NCI-H1417 (cell line): ENCODE measurements around the gene TSEN54.

Source experiments
- DNase-seq, 3 experiments: peaks; one replicate each; lab custom pipeline; 2025; lab: John Stamatoyannopoulos, UW

Gene TSEN54

GRCh38 chr17:75565618-75566017, 49.3 kb downstream of the TSEN54 start:
- DNase-seq: no peak

- no peak for DNase-seq
These were observed 50.1 kb downstream of the TSEN54 start for GRCh38 chr17:75566416-75566815.

- DNase-seq: no peak
These were observed 50.5 kb downstream of the TSEN54 start for GRCh38 chr17:75566834-75567233.

DNA sequence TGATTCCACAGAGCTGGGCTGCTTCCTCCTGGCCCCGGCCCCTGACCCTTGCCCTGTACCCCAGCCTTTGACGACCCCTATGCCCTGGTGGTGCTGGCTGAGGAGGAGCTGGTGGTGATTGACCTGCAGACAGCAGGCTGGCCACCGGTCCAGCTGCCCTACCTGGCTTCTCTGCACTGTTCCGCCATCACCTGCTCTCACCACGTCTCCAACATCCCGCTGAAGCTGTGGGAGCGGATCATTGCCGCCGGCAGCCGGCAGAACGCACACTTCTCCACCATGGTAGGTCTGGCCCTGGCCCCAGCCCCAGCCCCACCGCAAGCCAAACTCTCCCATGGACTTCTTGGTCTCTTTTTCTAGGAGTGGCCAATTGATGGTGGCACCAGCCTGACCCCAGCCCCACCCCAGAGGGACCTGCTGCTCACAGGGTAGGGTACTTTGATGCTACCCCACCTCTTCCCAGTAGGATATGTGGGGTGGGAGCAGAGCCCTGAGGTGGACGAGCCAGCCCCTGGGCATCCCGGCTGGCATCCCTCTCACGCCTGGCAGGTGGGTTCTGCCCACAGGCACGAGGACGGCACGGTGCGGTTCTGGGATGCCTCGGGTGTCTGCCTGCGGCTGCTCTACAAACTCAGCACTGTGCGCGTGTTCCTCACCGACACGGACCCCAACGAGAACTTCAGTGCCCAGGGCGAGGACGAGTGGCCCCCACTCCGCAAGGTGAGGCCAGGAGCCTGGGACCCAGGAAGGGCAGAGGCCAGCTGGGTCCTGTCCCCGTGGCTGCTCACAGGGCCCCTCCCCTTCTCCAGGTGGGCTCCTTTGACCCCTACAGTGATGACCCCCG, 52.3 kb downstream of the TSEN54 start:
- DNase-seq: no peak

DNA sequence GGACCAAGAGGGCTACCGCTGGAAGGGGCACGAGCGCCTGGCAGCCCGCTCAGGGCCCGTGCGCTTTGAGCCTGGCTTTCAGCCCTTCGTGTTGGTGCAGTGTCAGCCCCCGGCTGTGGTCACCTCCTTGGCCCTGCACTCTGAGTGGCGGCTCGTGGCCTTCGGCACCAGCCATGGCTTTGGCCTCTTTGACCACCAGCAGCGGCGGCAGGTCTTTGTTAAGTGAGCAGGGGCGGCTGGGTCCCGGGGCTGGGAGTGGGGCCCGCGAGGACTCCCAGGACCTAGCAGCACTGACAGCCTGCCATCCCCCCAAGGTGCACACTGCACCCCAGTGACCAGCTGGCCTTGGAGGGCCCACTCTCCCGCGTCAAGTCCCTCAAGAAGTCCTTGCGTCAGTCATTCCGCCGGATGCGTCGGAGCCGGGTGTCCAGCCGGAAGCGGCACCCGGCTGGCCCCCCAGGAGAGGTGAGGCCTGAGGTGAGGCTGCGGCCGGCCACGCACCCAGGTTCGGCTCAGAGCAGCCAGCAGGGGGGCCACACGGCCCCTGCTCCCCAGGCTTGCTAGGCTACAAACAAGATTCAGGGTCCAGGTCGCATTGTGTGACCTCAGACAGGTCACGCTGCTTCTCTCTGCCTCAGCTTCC, 53.8 kb downstream of the TSEN54 start:
- no peak for DNase-seq

GRCh38 chr17:75570772-75571171, 54.4 kb downstream of the TSEN54 start:
- no peak for DNase-seq

- DNase-seq: no peak
These were observed 55.0 kb downstream of the TSEN54 start for GRCh38 chr17:75571197-75571884.

GRCh38 chr17:75571885-75572215, 55.5 kb downstream of the TSEN54 start:
- DNase-seq: no peak

DNA sequence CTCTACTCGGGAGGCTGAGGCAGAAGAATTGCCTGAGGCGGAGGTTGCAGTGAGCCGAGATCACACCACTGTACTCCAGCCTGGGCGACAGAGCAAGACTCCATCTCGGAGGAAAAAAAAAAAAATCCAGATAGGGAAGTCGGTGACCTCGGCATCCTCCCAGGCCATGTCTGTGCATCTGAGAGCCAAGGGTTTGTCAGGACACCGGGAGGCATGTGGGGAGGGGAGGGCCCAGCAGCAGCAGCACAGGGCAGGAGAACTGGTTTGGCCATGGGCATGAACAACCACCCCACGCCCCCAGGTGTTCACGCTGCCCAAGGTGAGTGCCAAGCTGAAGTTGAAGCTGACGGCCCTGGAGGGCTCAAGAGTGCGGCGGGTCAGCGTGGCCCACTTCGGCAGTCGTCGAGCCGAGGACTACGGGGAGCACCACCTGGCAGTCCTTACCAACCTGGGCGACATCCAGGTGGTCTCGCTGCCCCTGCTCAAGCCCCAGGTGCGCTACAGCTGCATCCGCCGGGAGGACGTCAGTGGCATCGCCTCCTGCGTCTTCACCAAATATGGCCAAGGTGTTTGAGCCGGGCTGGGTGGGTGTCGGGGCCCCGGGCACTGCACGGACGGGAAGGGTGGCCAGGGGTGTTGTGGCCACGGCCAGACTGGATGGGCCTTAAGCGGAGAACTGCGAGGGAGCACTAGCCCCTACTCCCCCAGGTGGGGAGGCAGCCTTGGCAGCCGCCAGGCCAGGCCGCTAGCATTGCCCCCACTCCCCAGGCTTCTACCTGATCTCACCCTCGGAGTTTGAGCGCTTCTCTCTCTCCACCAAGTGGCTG, 56.6 kb downstream of the TSEN54 start:
- DNase-seq: no peak

DNA sequence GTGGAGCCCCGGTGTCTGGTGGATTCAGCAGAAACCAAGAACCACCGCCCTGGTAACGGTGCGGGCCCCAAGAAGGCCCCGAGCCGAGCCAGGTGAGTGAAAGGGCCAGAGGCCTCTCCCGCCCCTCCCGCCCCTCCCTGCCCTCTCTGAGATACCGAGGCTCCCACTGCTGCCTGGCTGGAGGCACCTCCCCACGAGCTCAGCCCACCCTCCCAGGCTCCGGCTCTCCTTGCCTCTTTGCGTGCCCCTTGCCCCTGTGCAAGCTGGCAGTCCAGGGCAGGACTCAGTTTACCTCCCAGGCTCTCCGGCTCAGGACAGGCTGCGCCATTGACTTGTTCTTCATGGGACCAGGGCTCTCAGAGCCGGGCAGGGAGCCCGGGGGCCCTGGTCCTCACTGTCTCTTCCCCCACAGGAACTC, 57.2 kb downstream of the TSEN54 start:
- no peak for DNase-seq

GRCh38 chr17:75573994-75574393, 57.7 kb downstream of the TSEN54 start:
- DNase-seq: no peak
